ENCODE data around the gene KCNJ16. TPM values are rescaled to one million over a fixed set of nuclear protein-coding genes. Genes with fewer than 3 reads are reported as not detected.

Gene KCNJ16
- total RNA-seq, 1 experiment from 2014 or later = not detected

- ChIA-PET CTCF (no interaction called here), POLR2A (ENCODE audit: low non-redundant PET) (no interaction called here)
- Histone ChIP-seq H3K9me3 (ENCODE audit: low read depth, low read length, poor library complexity, severe bottlenecking) (no peaks in the 10 kb centered on the region), H3K4me1 (ENCODE audit: insufficient read depth, low read length, poor library complexity, severe bottlenecking) (no peaks in the 10 kb centered on the region), H3K36me3 (ENCODE audit: insufficient read depth, low read length, poor library complexity, severe bottlenecking) (no peaks in the 10 kb centered on the region), H3K27me3 (replicated peaks; ENCODE audit: insufficient read depth, low read depth, low read length, poor library complexity) (peaks cover 13% of the 10 kb centered on the region), H3K4me3 (ENCODE audit: low read depth, low read length, poor library complexity, severe bottlenecking) (no peak overlapping the region), H3K27ac (ENCODE audit: low read depth, low read length, poor library complexity, severe bottlenecking) (no peak overlapping the region)
- intact Hi-C loops (cut with micrococcal nuclease; ENCODE audit: unreplicated experiment) = no loop called here
- TF ChIP-seq EZH2 (IDR thresholded peaks at IDR 0.05; ENCODE audit: borderline replicate concordance, low read depth, low read length, poor library complexity, severe bottlenecking) (no peak), CTCF (conservative IDR thresholded peaks at IDR 0.05; ENCODE audit: low read depth, low read length) (no peak)
- BruUV-seq (replicated peaks) = no TSS peak
- DNase-seq (ENCODE audit: low spot score) = no peak
Measured at GRCh38 chr17:70104791-70105523, 29.9 kb downstream of the KCNJ16 start.

- Histone ChIP-seq H3K36me3 (ENCODE audit: insufficient read depth, low read length, poor library complexity, severe bottlenecking) (no peaks in the 10 kb centered on the region), H3K4me3 (ENCODE audit: low read depth, low read length, poor library complexity, severe bottlenecking) (no peak overlapping the region), H3K27ac (ENCODE audit: low read depth, low read length, poor library complexity, severe bottlenecking) (no peak overlapping the region), H3K9me3 (ENCODE audit: low read depth, low read length, poor library complexity, severe bottlenecking) (no peaks in the 10 kb centered on the region), H3K4me1 (ENCODE audit: insufficient read depth, low read length, poor library complexity, severe bottlenecking) (no peaks in the 10 kb centered on the region), H3K27me3 (replicated peaks; ENCODE audit: insufficient read depth, low read depth, low read length, poor library complexity) (peaks cover 6% of the 10 kb centered on the region)
- no peak for DNase-seq (ENCODE audit: low spot score)
- intact Hi-C loops (cut with micrococcal nuclease; ENCODE audit: unreplicated experiment) = no loop called here
- POLR2A ChIA-PET (ENCODE audit: low non-redundant PET) = no interaction called here
- TF ChIP-seq EZH2 (IDR thresholded peaks at IDR 0.05; ENCODE audit: borderline replicate concordance, low read depth, low read length, poor library complexity, severe bottlenecking) = no peak
- no peak for TF ChIP-seq CTCF (conservative IDR thresholded peaks at IDR 0.05; ENCODE audit: low read depth, low read length)
- no TSS peak for BruUV-seq (replicated peaks)
- CTCF ChIA-PET = no interaction called here
Measured at GRCh38 chr17:70105641-70106040, 30.6 kb downstream of the KCNJ16 start.

GRCh38 chr17:70106551-70106950, 31.5 kb downstream of the KCNJ16 start:
- POLR2A ChIA-PET (ENCODE audit: low non-redundant PET) = no interaction called here

More at GRCh38 chr17:70106551-70106950, 31.5 kb downstream of the KCNJ16 start:
- CTCF ChIA-PET = no interaction called here
- intact Hi-C loops (cut with micrococcal nuclease; ENCODE audit: unreplicated experiment) = no loop called here
- DNase-seq (ENCODE audit: low spot score) = no peak
- Histone ChIP-seq H3K4me3 (ENCODE audit: low read depth, low read length, poor library complexity, severe bottlenecking) (no peak overlapping the region), H3K27me3 (replicated peaks; ENCODE audit: insufficient read depth, low read depth, low read length, poor library complexity) (no peaks in the 10 kb centered on the region), H3K4me1 (ENCODE audit: insufficient read depth, low read length, poor library complexity, severe bottlenecking) (no peaks in the 10 kb centered on the region), H3K27ac (ENCODE audit: low read depth, low read length, poor library complexity, severe bottlenecking) (no peak overlapping the region), H3K9me3 (ENCODE audit: low read depth, low read length, poor library complexity, severe bottlenecking) (no peaks in the 10 kb centered on the region), H3K36me3 (ENCODE audit: insufficient read depth, low read length, poor library complexity, severe bottlenecking) (no peaks in the 10 kb centered on the region)
- BruUV-seq (replicated peaks) = no TSS peak
- TF ChIP-seq CTCF (conservative IDR thresholded peaks at IDR 0.05; ENCODE audit: low read depth, low read length) (no peak), EZH2 (IDR thresholded peaks at IDR 0.05; ENCODE audit: borderline replicate concordance, low read depth, low read length, poor library complexity, severe bottlenecking) (no peak)

All from A673 (cell line).